ENCODE data around the gene TMED3. TPM values are rescaled to one million over a fixed set of nuclear protein-coding genes. Genes with fewer than 3 reads are reported as not detected.

TMED3 gene
- total and polyA plus RNA-seq, 12 donors: 13.0 to 38.5 (median 17.4) TPM

GRCh38 chr15:79339588-79340314, 28.8 kb downstream of the TMED3 start:
- peak; percentile 35 to 83 (median 66) for TF ChIP-seq CTCF (IDR thresholded peaks at IDR 0.05)
- Histone ChIP-seq H3K27me3 (peaks cover 0 to 3% (median 0%) of the 10 kb centered on the region in 7 donors), H3K27ac (no peak overlapping the region), H3K9me3 (no peaks in the 10 kb centered on the region), H3K4me3 (no peak overlapping the region), H3K36me3 (no peaks in the 10 kb centered on the region), H3K4me1 (peaks cover 0 to 6% (median 0%) of the 10 kb centered on the region in 9 donors)
- ATAC-seq (no peak), DNase-seq (no peak)
- intact Hi-C loops (cut with DNase I): no loop called here
- 79 to 80% methylated on average over 3 of the region's 3 CpGs for WGBS, 2 donors

- intact Hi-C loops (cut with DNase I): no loop called here
- Histone ChIP-seq H3K27ac (no peak overlapping the region), H3K36me3 (no peaks in the 10 kb centered on the region), H3K27me3 (peaks cover 0 to 3% (median 0%) of the 10 kb centered on the region in 7 donors), H3K4me1 (peaks cover 0 to 6% (median 0%) of the 10 kb centered on the region in 9 donors), H3K4me3 (no peak overlapping the region), H3K9me3 (no peaks in the 10 kb centered on the region)
- ATAC-seq (no peak), DNase-seq (no peak)
- peak in 1 of 9 donors; percentile 5 for TF ChIP-seq CTCF (IDR thresholded peaks at IDR 0.05)
- 59 to 60% methylated on average over 5 of the region's 5 CpGs for WGBS, 2 donors
These were observed 29.3 kb downstream of the TMED3 start for GRCh38 chr15:79340315-79340602.

GRCh38 chr15:79341396-79341795, 30.5 kb downstream of the TMED3 start:
- WGBS, 2 donors: 29% methylated on average over 9 of the region's 9 CpGs
- H3K4me1 ChIP-seq: peaks cover 0 to 6% (median 0%) of the 10 kb centered on the region in 9 donors
- H3K36me3 ChIP-seq: no peaks in the 10 kb centered on the region
- peaks cover 0 to 3% (median 0%) of the 10 kb centered on the region in 7 donors for H3K27me3 ChIP-seq
- no peaks in the 10 kb centered on the region for H3K9me3 ChIP-seq
- ATAC-seq (no peak), DNase-seq (no peak)
- intact Hi-C loops (cut with DNase I): no loop called here
- TF ChIP-seq CTCF (IDR thresholded peaks at IDR 0.05): no peak
- H3K4me3 ChIP-seq: no peak overlapping the region
- H3K27ac ChIP-seq: no peak overlapping the region

- DNase-seq (no peak), ATAC-seq (no peak)
- peaks cover 0 to 5% (median 0%) of the 10 kb centered on the region in 9 donors for H3K4me1 ChIP-seq
- WGBS, 2 donors: 80 to 82% methylated on average over 4 of the region's 4 CpGs
- H3K36me3 ChIP-seq: no peaks in the 10 kb centered on the region
- H3K9me3 ChIP-seq: no peaks in the 10 kb centered on the region
- intact Hi-C loops (cut with DNase I): no loop called here
- H3K27ac ChIP-seq: no peak overlapping the region
- no peaks in the 10 kb centered on the region for H3K27me3 ChIP-seq
- no peak for TF ChIP-seq CTCF (IDR thresholded peaks at IDR 0.05)
- H3K4me3 ChIP-seq: no peak overlapping the region
These were observed 38.6 kb downstream of the TMED3 start for GRCh38 chr15:79349525-79349924.
